SK-N-SH treated with all-trans-retinoic acid at 6 μM for 48 hours (cell line): ENCODE data around the gene SLC22A23.

Experiments used
- ATAC-seq: fragments of 200-7000 bp; cut with Tn5 transposase; 3 replicates; pipeline ENCODE4 v1.9.1; 2020; ENCODE audit warnings: mild to moderate bottlenecking, moderate library complexity
- BACH2 ChIP-seq: fragments of 250-450 bp; sonication (Bioruptor Pico); IDR thresholded peaks from 2 replicates; pipeline ENCODE4 v1.9.0; 2021; ENCODE audit warnings: mild to moderate bottlenecking, borderline replicate concordance
- CSDC2 ChIP-seq: fragments of 250-450 bp; sonication (Bioruptor Pico); IDR thresholded peaks from 2 replicates; pipeline ENCODE4 v1.5.0; 2020; ENCODE audit warnings: mild to moderate bottlenecking, moderate library complexity
- ESRRG ChIP-seq: fragments of 250-450 bp; sonication (Bioruptor Pico); IDR thresholded peaks from 2 replicates; pipeline ENCODE4 v1.6.1; 2021; ENCODE audit warnings: mild to moderate bottlenecking
- GLIS3 ChIP-seq: fragments of 250-450 bp; sonication (Bioruptor Pico); IDR thresholded peaks from 2 replicates; pipeline ENCODE4 v1.5.0; 2020; ENCODE audit warnings: mild to moderate bottlenecking, moderate library complexity
- ISL1 ChIP-seq: fragments of 250-450 bp; sonication (Bioruptor Pico); IDR thresholded peaks from 2 replicates; pipeline ENCODE4 v2.1.2; 2022; ENCODE audit warnings: mild to moderate bottlenecking, moderate library complexity
- OSR1 ChIP-seq: fragments of 250-450 bp; sonication (Bioruptor Pico); IDR thresholded peaks from 2 replicates; pipeline ENCODE4 v1.8.0; 2022; ENCODE audit warnings: moderate library complexity, mild to moderate bottlenecking, inconsistent platforms
- PPARA ChIP-seq: fragments of 250-450 bp; sonication (Bioruptor Pico); IDR thresholded peaks from 2 replicates; pipeline ENCODE4 v1.5.0; 2020; ENCODE audit warnings: mild to moderate bottlenecking, borderline replicate concordance
- RARB ChIP-seq: fragments of 250-450 bp; sonication (Bioruptor Pico); IDR thresholded peaks from 2 replicates; pipeline ENCODE4 v1.8.0; 2021; ENCODE audit warnings: mild to moderate bottlenecking, moderate library complexity
- SNAI2 ChIP-seq: fragments of 250-450 bp; sonication (Bioruptor Pico); IDR thresholded peaks from 2 replicates; pipeline ENCODE4 v1.5.0; 2020; ENCODE audit warnings: mild to moderate bottlenecking, moderate library complexity
- TCF4 ChIP-seq: fragments of 250-450 bp; sonication (Bioruptor Pico); IDR thresholded peaks from 2 replicates; pipeline ENCODE4 v1.8.0; 2021; ENCODE audit warnings: mild to moderate bottlenecking, moderate library complexity, borderline replicate concordance
- TOX ChIP-seq: fragments of 250-450 bp; sonication (Bioruptor Pico); IDR thresholded peaks from 2 replicates; pipeline ENCODE4 v1.8.0; 2021; ENCODE audit warnings: mild to moderate bottlenecking, moderate library complexity, borderline replicate concordance
- ZC3H10 ChIP-seq: fragments of 250-450 bp; sonication (Bioruptor Pico); IDR thresholded peaks from 2 replicates; pipeline ENCODE4 v1.5.1; 2021; ENCODE audit warnings: mild to moderate bottlenecking, moderate library complexity
- ZFP3 ChIP-seq: fragments of 250-450 bp; sonication (Bioruptor Pico); IDR thresholded peaks from 2 replicates; pipeline ENCODE4 v1.5.0; 2020; ENCODE audit warnings: mild to moderate bottlenecking, moderate library complexity
- TF ChIP-seq, protein P1 (sequence below): fragments of 250-450 bp; sonication (Bioruptor Pico); IDR thresholded peaks from 2 replicates; pipeline ENCODE4 v1.5.1; 2020; ENCODE audit warnings: low read depth, mild to moderate bottlenecking, moderate library complexity
- TF ChIP-seq, protein P2 (sequence below): fragments of 250-450 bp; sonication (Bioruptor Pico); IDR thresholded peaks from 2 replicates; pipeline ENCODE4 v1.5.1; 2021; ENCODE audit warnings: mild to moderate bottlenecking, moderate library complexity
- TF ChIP-seq, protein P3 (sequence below): fragments of 250-450 bp; sonication (Bioruptor Pico); IDR thresholded peaks from 2 replicates; pipeline ENCODE4 v1.8.0; 2021; ENCODE audit warnings: low read depth, mild to moderate bottlenecking, moderate library complexity, borderline replicate concordance
- TF ChIP-seq, protein P4 (sequence below): fragments of 250-450 bp; sonication (Bioruptor Pico); IDR thresholded peaks from 2 replicates; pipeline ENCODE4 v1.5.0; 2020; ENCODE audit warnings: mild to moderate bottlenecking, moderate library complexity
- TF ChIP-seq, protein P5 (sequence below): fragments of 250-450 bp; sonication (Bioruptor Pico); IDR thresholded peaks from 2 replicates; pipeline ENCODE4 v1.8.0; 2020; ENCODE audit warnings: mild to moderate bottlenecking, moderate library complexity, borderline replicate concordance

The SLC22A23 gene

DNA sequence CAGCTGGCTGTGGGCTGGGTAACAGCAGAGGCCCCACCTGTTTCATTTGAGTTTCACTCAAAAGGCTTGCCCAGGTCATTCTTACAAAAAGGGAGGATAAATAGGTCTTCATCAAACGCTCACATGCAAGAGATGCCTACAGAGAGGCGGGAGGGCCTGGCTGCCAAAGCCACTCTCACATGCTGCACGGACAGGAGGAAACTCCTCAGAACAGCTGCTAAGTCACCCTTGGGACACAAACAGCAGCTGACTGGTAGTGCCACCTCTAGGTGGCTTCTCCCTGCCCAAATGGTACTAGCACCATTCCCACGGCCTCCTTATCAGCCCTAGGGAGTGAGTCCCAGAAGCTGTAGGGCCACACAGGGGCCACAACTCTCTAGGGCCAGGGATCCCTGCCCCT lies 23.8 kb downstream of the SLC22A23 start:
- TF ChIP-seq SNAI2, result no peak
- no peak for TF ChIP-seq BACH2 (CRISPR knock-in tag)
- TF ChIP-seq, protein P1, sequence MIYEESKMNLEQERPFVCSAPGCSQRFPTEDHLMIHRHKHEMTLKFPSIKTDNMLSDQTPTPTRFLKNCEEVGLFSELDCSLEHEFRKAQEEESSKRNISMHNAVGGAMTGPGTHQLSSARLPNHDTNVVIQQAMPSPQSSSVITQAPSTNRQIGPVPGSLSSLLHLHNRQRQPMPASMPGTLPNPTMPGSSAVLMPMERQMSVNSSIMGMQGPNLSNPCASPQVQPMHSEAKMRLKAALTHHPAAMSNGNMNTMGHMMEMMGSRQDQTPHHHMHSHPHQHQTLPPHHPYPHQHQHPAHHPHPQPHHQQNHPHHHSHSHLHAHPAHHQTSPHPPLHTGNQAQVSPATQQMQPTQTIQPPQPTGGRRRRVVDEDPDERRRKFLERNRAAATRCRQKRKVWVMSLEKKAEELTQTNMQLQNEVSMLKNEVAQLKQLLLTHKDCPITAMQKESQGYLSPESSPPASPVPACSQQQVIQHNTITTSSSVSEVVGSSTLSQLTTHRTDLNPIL, result no peak
- TF ChIP-seq, protein P2, sequence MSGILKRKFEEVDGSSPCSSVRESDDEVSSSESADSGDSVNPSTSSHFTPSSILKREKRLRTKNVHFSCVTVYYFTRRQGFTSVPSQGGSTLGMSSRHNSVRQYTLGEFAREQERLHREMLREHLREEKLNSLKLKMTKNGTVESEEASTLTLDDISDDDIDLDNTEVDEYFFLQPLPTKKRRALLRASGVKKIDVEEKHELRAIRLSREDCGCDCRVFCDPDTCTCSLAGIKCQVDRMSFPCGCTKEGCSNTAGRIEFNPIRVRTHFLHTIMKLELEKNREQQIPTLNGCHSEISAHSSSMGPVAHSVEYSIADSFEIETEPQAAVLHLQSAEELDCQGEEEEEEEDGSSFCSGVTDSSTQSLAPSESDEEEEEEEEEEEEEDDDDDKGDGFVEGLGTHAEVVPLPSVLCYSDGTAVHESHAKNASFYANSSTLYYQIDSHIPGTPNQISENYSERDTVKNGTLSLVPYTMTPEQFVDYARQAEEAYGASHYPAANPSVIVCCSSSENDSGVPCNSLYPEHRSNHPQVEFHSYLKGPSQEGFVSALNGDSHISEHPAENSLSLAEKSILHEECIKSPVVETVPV (CRISPR knock-in tag), result no peak
- no peak for TF ChIP-seq ZC3H10 (CRISPR knock-in tag)
- ATAC-seq, result no peak

DNA sequence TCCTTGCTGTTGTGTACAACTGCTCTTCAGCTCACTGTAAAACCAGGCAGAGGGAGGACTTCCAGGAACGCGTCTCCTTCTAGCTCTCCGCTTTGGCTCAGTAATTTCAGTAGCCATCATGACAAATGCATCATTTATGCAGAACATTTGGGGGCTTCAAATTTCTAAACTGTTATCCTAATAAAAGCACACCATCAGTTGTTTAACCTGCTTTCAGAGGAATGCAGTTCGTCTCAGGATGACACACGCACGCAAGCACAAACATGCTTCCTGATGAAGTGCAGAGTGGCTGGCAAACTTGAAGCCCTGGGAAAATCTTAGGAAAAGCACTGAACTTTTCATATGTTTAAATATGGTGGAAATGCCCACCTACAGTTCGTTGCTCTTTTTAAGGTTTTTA lies 24.4 kb downstream of the SLC22A23 start:
- TF ChIP-seq OSR1, result no peak
- TF ChIP-seq PPARA (CRISPR knock-in tag), result no peak
- no peak for TF ChIP-seq TCF4
- no peak for TF ChIP-seq TOX (CRISPR knock-in tag)
- TF ChIP-seq, protein P3, sequence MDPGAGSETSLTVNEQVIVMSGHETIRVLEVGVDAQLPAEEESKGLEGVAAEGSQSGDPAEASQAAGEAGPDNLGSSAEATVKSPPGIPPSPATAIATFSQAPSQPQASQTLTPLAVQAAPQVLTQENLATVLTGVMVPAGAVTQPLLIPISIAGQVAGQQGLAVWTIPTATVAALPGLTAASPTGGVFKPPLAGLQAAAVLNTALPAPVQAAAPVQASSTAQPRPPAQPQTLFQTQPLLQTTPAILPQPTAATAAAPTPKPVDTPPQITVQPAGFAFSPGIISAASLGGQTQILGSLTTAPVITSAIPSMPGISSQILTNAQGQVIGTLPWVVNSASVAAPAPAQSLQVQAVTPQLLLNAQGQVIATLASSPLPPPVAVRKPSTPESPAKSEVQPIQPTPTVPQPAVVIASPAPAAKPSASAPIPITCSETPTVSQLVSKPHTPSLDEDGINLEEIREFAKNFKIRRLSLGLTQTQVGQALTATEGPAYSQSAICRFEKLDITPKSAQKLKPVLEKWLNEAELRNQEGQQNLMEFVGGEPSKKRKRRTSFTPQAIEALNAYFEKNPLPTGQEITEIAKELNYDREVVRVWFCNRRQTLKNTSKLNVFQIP, result no peak
- TF ChIP-seq ZC3H10 (CRISPR knock-in tag), result no peak
- no peak for TF ChIP-seq CSDC2 (CRISPR knock-in tag)
- no peak for TF ChIP-seq ESRRG (CRISPR knock-in tag)
- TF ChIP-seq, protein P1, result no peak
- TF ChIP-seq, protein P4, sequence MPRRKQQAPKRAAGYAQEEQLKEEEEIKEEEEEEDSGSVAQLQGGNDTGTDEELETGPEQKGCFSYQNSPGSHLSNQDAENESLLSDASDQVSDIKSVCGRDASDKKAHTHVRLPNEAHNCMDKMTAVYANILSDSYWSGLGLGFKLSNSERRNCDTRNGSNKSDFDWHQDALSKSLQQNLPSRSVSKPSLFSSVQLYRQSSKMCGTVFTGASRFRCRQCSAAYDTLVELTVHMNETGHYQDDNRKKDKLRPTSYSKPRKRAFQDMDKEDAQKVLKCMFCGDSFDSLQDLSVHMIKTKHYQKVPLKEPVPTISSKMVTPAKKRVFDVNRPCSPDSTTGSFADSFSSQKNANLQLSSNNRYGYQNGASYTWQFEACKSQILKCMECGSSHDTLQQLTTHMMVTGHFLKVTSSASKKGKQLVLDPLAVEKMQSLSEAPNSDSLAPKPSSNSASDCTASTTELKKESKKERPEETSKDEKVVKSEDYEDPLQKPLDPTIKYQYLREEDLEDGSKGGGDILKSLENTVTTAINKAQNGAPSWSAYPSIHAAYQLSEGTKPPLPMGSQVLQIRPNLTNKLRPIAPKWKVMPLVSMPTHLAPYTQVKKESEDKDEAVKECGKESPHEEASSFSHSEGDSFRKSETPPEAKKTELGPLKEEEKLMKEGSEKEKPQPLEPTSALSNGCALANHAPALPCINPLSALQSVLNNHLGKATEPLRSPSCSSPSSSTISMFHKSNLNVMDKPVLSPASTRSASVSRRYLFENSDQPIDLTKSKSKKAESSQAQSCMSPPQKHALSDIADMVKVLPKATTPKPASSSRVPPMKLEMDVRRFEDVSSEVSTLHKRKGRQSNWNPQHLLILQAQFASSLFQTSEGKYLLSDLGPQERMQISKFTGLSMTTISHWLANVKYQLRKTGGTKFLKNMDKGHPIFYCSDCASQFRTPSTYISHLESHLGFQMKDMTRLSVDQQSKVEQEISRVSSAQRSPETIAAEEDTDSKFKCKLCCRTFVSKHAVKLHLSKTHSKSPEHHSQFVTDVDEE, result no peak
- no peak for TF ChIP-seq RARB (CRISPR knock-in tag)
- ATAC-seq, result no peak

DNA sequence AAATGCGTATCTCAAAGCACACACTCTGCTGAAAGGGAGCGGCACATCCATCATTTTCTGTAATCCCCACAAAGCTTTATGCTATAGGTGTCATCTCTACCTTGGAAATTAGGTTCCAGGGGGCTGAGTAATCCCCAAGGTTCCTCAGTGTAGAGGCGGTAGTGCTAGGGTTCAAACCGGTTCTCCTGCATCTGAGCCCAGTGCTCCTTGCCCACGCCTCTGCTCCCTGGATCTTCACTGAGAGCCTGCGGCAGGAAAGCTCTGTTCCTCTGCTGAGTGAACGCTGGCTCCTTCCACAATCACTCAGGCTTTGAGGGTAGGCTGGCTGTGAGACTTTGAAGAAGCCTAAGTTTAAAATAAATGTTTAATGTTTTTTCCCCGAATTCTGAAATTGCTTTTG lies 24.9 kb downstream of the SLC22A23 start:
- TF ChIP-seq ISL1, result no peak
- no peak for TF ChIP-seq ESRRG (CRISPR knock-in tag)
- TF ChIP-seq GLIS3 (CRISPR knock-in tag), result no peak
- TF ChIP-seq, protein P5, sequence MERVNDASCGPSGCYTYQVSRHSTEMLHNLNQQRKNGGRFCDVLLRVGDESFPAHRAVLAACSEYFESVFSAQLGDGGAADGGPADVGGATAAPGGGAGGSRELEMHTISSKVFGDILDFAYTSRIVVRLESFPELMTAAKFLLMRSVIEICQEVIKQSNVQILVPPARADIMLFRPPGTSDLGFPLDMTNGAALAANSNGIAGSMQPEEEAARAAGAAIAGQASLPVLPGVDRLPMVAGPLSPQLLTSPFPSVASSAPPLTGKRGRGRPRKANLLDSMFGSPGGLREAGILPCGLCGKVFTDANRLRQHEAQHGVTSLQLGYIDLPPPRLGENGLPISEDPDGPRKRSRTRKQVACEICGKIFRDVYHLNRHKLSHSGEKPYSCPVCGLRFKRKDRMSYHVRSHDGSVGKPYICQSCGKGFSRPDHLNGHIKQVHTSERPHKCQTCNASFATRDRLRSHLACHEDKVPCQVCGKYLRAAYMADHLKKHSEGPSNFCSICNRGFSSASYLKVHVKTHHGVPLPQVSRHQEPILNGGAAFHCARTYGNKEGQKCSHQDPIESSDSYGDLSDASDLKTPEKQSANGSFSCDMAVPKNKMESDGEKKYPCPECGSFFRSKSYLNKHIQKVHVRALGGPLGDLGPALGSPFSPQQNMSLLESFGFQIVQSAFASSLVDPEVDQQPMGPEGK (CRISPR knock-in tag), result no peak
- TF ChIP-seq BACH2 (CRISPR knock-in tag), result no peak
- no peak for TF ChIP-seq TCF4
- no peak for TF ChIP-seq OSR1
- TF ChIP-seq, protein P4, result no peak
- no peak for TF ChIP-seq SNAI2
- TF ChIP-seq TOX (CRISPR knock-in tag), result no peak
- TF ChIP-seq ZFP3, result no peak
- TF ChIP-seq, all 23 proteins: peak for 0

More for the DNA sequence above, 24.9 kb downstream of the SLC22A23 start:
- ATAC-seq, result no peak
